Measurements from ENCODE around the gene SLC6A12.
"Not testable (repeated sequence)": the region's sequence is repeated elsewhere in the genome, so short reads cannot be mapped to it uniquely, and the experiment has no call there.

The SLC6A12 gene

DNA sequence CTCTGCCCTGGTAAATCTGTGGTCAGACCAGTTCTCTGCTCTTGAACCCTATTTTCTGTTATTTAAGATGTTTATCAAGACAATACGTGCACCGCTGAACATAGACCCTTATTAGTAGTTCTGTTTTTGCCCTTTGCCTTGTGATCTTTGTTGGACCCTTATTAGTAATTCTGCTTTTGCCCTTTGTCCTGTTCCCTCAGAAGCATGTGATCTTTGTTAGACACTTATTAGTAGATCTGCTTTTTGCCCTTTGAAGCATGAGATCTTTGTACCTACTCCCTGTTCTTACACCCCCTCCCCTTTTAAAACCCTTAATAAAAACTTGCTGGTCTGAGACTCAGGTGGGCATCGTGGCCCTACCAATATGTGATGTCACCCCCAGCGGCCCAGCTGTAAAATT lies 22.0 kb upstream of the SLC6A12 start:
- intact Hi-C loops (cut with DNase I); DNase-seq: not testable (repeated sequence)

DNA sequence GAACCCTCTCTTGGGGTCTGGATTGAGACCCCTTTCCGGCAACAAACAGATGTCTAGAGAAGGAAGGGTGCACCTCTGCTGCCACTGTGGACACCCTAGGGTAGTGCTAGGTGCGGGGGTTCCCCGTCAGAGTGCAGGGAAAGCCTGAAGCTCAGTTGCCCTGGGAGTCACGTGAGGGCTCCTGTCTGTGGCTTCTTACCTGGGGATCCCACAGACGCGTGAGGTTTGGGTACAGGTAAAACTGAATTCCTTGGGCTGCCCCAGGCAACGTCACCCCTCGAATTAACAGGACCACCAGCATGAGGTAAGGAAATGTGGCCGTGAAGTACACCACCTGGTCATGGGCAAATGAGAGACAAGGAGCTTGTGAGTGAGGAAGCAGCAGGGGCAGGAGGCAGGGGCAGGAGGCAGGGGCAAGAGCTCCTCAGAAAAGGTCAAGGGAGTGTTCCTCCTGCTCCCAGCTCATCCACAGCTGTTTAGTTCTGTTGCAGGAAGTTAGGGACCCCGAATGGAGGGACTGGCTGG lies 21.0 kb upstream of the SLC6A12 start:
- intact Hi-C loops (cut with DNase I) = no loop called here
- DNase-seq = no peak

GRCh38 chr12:234019-234418 lies 20.1 kb upstream of the SLC6A12 start:
- intact Hi-C loops (cut with DNase I) = no loop called here

GRCh38 chr12:233615-233968 lies 19.6 kb upstream of the SLC6A12 start:
- intact Hi-C loops (cut with DNase I) = no loop called here
- no peak for DNase-seq

More at GRCh38 chr12:234019-234418, 20.1 kb upstream of the SLC6A12 start:
- no peak for DNase-seq

DNA sequence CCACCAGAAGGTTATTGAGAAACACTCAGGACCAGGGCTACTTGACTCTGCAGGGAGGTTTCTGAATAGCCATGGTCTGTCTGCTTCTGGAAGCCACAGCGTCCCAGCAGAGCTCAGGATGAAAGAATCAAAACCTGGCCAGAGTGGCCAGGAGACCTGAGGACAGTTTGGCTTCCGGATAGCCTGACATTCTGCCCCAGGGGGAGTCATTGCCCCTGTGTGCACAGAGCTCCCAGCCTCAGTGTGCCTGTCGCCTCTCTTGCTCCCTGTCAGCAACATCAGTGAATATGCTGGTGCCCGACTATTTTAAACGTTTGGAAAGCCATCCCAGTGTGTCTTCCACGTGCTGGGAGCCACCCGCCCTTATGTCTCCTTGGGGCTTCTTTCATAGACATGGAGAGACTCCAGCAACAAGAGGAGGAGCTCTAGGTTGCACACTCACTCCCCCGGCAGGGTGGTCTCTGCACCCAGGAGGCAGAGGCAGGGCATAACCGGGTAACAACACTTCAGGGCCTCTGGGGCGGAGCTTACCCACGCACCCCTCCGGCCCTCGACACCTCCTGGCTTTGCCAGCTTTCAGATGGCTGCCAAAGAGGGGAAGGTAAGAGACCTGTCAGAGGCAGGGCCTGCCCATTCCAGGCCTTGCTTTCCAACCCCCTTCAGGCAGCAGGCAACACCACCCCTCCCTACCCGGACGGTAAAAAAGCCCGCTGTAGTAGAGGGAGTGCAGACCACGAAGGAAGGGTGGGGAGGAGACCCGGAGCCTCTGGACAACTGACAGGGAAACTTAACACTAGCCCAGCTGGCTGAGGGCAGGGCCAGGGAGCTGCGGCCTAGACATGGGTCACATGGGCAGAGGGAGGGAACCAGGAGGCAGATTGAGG lies 19.0 kb upstream of the SLC6A12 start:
- peak in 1 of 10 donors; percentile 67 for DNase-seq
- intact Hi-C loops (cut with DNase I) = no loop called here

GRCh38 chr12:230925-231671 lies 17.1 kb upstream of the SLC6A12 start:
- intact Hi-C loops (cut with DNase I) = no loop called here
- peak; percentile 33 to 88 (median 46) for DNase-seq

GRCh38 chr12:229441-230191 lies 15.7 kb upstream of the SLC6A12 start:
- intact Hi-C loops (cut with DNase I) = no loop called here
- peak in 7 of 10 donors; percentile 20 to 83 (median 53) for DNase-seq

DNA sequence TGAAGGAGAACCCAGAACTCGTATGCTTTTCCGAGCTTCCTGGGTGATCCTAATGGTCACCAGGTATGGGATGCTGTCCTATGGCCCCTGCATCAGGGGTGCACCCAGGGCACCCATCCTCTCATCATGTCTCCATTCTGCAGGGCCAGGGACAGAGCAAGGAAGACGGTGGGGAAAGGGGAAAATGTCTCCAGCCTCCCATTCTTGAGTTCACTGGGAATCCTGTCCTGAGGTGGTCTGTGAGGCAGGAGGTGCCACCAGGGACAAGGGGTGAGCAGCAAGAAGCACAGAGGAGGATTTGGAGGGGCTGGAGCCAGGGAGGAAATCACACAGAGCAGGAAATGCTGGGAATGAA lies 14.9 kb upstream of the SLC6A12 start:
- no peak for DNase-seq
- intact Hi-C loops (cut with DNase I) = no loop called here

DNA sequence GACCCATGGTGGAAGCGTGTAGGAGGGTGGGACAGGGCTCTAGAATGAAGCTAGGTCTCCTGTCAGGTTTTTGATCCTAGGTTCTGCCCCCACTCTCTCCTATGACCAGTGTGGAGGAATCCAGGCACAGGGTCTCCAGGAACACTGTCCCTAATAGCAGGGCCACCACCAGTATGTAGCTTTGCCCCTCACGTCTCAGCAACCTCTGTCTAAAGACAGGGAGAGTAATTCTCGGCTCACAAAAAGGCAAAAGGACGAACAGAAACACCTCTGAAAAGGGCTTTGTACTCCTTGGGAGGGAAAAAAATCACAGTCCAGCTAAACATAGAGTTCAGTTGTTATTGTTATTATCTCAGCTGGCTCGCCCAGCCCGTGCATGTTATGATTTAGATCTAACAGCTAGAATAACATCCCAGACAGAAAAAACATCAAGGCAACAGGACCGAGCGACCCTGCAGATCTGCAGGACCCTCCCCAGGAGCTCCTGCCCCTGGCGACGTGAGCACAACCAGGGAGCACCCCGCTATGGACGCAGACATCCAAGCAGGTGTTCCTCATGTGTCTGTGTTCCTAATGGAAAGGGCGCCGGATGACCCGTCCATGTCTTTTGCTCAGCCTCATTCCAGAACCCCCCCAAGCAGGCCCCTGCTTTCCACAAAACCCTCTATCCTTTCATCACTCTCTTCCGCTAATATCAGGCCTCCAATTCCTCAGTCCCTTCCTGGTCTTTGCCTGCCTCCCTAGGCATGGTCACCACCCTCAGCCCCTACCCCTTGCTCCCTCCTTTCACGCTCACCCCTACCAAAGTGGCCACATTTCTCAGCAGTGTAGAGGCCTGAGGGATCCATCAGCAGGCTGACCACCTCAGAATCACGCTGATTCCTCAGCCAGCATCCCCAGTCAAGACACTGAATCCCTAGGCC lies 14.2 kb upstream of the SLC6A12 start:
- intact Hi-C loops (cut with DNase I) = no loop called here

DNA sequence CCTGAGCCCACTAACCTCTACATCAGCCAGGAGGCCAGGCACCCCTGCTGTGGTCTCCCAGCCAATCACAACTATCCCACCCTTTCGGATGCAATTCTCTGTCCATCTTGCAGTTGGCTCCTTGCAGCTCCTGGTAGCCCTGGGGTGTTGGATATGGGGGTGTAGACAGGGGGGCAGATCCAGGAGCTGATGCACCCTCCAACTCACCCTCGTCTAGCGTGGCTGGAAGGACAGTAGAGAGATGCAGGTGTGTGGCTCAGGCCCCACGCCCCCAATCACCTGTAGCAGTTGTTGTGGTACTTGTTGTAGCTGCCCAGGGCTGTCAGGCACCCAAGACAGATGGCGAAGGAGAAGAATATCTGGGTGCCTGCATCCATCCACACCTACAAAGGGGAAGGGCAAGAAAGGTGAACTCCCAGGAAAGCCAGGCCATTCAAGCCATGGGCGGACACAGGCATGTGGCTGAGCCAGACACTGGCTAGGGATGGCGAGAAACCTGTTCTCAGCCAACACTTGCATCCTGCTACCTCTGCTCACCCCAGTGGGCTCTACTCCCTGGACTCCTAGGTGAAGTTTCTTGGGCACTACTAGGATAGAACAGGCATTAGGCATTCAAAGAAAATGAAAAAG lies 13.4 kb upstream of the SLC6A12 start:
- peak in 1 of 10 donors; percentile 55 for DNase-seq
- intact Hi-C loops (cut with DNase I) = no loop called here

More for the DNA sequence above, 14.2 kb upstream of the SLC6A12 start:
- DNase-seq = peak in 1 of 10 donors; percentile 72

- DNase-seq = peak in 2 of 10 donors; percentile 59 to 71
- intact Hi-C loops (cut with DNase I) = no loop called here
These were observed 12.4 kb upstream of the SLC6A12 start for GRCh38 chr12:226401-226800.

DNA sequence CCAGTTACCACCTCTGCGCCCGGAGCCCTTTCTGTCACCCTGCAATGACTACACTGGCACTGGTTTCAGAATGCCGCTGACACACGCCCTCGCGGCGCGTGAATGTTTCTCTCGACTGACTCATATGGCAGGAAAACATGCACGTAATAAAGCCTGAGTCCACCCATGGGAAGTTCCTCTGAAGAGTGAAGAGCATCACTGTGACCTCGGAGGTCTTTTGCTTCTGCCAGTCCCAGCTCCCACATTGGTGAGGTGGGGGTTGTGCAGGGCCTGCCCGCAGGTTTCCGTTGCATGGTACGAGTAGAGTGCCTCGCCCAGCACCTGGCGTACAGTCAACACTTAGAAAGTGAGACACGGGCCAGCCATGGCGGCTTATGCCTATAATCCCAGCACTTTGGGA lies 11.1 kb upstream of the SLC6A12 start:
- intact Hi-C loops (cut with DNase I) = no loop called here

GRCh38 chr12:224330-224729 lies 10.4 kb upstream of the SLC6A12 start:
- intact Hi-C loops (cut with DNase I) = no loop called here
- peak in 2 of 10 donors; percentile 57 to 63 for DNase-seq

More for the DNA sequence above, 11.1 kb upstream of the SLC6A12 start:
- peak in 1 of 10 donors; percentile 64 for DNase-seq

DNA sequence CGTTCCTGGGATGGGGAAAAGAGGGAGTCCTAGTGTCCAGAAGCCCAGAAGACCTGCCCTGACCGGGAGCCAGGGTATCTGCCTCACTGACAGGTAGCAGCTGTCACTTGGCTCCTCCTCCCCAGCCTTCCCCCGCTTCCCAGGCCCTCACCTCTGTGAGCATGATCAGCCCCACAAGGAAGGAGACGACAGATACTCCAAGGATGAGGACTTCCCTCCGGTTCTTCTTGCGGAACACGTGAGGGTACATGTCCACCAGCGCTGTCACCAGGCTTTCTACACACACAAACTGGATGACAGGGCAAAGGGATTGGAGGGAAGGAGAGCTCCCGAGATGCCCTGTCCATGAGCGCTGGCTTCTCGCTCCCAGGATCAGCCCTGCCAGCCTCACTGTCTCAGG lies 9.9 kb upstream of the SLC6A12 start:
- peak in 2 of 10 donors; percentile 11 to 69 for DNase-seq
- intact Hi-C loops (cut with DNase I) = no loop called here

DNA sequence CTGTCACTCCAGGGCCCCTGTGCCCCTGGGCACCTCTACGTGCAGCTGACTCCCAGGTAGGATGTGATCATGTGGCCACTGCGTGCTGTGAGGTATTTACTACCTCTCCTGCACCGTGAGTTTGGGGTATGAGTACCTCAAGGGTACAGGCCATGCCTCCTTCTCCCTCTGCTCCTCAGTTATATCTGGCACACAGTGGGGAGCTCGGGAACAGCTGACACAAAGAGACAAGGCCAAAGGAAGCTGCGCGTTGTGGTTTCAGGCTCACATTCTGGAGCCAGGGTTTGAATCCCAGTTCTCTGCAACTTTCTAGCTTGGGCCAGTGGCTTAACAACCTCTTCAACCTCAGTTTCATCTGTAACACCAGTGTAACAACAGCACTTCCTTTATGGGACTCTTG lies 7.8 kb upstream of the SLC6A12 start:
- DNase-seq = peak in 1 of 10 donors; percentile 15
- intact Hi-C loops (cut with DNase I) = no loop called here

GRCh38 chr12:220946-221550 lies 7.1 kb upstream of the SLC6A12 start:
- DNase-seq = peak in 3 of 10 donors; percentile 56 to 77 (median 65)
- intact Hi-C loops (cut with DNase I) = no loop called here

DNA sequence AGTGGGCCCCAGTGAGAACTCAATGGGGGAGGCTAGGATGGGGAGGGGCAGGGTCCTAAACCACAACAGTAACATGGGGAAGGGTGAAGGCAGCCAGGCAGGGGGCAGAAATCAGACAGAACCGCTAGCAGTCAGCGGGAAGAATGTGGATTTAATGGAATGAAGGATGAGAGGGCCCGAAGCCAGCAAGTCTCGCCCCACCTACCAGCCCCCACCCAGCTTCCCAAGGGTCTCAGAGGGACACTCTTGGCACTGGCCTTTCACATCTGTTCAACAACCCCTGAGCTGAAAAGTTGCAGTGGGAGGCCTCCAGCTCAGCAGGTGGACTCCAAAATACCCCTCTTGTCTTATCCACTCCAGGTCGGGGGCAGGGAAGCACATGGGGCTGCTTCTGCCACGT lies 6.5 kb upstream of the SLC6A12 start:
- intact Hi-C loops (cut with DNase I) = no loop called here
- DNase-seq = peak in 2 of 10 donors; percentile 21 to 44

DNA sequence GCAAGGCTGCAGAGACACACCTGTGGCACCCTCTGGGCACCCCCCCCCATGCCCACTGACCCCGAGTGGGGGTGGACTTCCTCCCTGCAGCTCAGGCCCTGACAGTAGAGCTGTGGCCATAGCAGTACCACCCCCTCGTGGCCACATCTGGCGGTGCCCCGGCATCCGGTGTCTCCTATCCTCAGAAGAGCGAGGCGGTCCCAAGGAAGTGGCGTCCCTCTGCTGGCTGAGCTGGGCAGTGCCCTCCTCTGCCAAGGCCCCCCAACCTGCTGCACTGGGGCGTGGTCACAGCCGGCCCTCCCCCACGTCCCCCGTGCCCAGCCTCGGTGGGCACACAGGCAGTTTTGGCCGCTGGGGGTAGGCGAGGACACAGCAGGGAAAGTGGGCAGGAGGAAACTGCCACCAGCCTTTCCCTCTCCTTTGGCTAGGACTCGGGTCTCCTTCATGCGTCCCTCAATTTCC lies 6.0 kb upstream of the SLC6A12 start:
- intact Hi-C loops (cut with DNase I) = no loop called here
- DNase-seq = peak; percentile 51 to 97 (median 78)

All from posterior cingulate gyrus (tissue), 11 donors.